ENCODE data around the gene ZSWIM9. TPM values are rescaled to one million over a fixed set of nuclear protein-coding genes. Genes with fewer than 3 reads are reported as not detected.
A peak's percentile ranks its signal among the peaks of the same experiment; 100 is the strongest.

Gene ZSWIM9
- total RNA-seq, 1 donor from 2014 or later = 8.4 TPM

GRCh38 chr19:48148576-48148975 lies 21.9 kb upstream of the ZSWIM9 start:
- no peak for DNase-seq (ENCODE audit: low spot score)
- Mint-ChIP-seq H3K27me3 (ENCODE audit: insufficient read depth) (no peaks in the 10 kb centered on the region), H3K27ac (no peak overlapping the region), H3K9me3 (no peaks in the 10 kb centered on the region), H3K36me3 (ENCODE audit: low read depth) (peaks cover 27% of the 10 kb centered on the region), H3K4me3 (no peak overlapping the region), H3K4me1 (ENCODE audit: low read depth) (no peaks in the 10 kb centered on the region)
- intact Hi-C loops (cut with micrococcal nuclease) = no loop called here

DNA sequence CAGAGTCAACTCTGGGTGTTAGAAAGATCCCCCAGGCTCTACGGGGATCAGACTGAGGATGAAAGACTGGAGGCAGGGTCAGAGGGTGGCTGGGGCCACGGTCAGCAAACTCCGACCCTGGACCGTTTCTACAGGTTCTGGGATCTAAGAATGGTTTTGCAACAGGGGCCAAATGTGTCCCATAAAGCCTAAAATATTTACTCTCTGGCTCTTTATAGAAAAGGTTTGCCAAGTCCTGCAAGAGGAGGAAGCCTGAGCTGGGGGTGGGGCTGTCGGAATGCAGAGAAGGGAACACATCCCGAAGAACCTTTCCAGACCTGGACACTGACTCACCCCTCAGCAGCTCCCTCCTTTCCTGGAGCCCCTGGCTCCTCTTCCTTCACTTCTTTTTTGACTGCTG lies 21.1 kb upstream of the ZSWIM9 start:
- H3K36me3 Mint-ChIP-seq (ENCODE audit: low read depth) = peaks cover 20% of the 10 kb centered on the region
- intact Hi-C loops (cut with micrococcal nuclease) = no loop called here
- DNase-seq (ENCODE audit: low spot score) = no peak
- no peak overlapping the region for H3K4me3 Mint-ChIP-seq
- no peaks in the 10 kb centered on the region for H3K9me3 Mint-ChIP-seq
- H3K4me1 Mint-ChIP-seq (ENCODE audit: low read depth) = no peaks in the 10 kb centered on the region
- H3K27me3 Mint-ChIP-seq (ENCODE audit: insufficient read depth) = no peaks in the 10 kb centered on the region
- H3K27ac Mint-ChIP-seq = no peak overlapping the region

DNA sequence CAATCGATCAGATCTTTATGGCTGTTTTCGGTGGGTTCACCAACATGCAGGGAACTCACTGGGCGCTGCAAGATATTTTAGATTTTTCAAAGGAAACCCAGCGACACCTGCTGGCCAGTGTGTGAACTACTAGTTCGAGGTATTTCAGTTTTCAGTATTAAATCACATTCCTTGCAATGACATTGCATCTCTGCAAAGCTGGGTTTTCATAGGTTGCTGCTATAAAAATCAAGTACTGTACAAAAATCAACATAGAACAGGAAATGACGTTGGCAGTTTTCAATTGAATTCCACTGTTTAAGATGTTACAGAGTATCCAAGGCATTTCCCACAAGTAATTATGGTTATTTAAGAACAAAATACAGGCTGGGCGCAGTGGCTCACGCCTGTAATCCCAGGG lies 17.9 kb upstream of the ZSWIM9 start:
- Mint-ChIP-seq H3K27ac (no peak overlapping the region), H3K9me3 (no peaks in the 10 kb centered on the region), H3K27me3 (ENCODE audit: insufficient read depth) (no peaks in the 10 kb centered on the region), H3K4me3 (no peak overlapping the region), H3K4me1 (ENCODE audit: low read depth) (no peaks in the 10 kb centered on the region), H3K36me3 (ENCODE audit: low read depth) (peaks cover 23% of the 10 kb centered on the region)
- DNase-seq (ENCODE audit: low spot score) = peak; percentile 44
- intact Hi-C loops (cut with micrococcal nuclease) = loop anchor here (1.0 kb wide), 2 partner anchors 45 to 189 kb away; no protein-coding TSS in a partner anchor

DNA sequence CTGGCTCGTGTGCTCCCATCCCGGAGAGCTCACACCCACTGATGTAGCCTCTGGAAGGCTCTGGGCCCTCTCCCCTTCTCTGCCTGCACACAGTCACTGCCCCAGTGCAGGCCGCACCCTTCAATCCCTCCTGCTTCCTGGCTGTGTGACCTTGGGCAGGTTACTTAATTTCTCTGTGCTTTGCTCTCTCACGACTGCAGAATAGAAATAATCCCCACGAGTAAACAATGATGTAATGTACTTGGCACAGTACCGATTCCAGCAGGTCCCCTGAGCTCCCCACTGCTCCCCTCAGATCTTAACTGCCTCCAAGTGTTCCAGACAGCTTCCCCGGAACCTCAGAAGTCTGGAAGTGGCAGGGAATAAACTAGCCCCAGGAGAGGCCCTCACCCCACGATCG lies 16.5 kb upstream of the ZSWIM9 start:
- Mint-ChIP-seq H3K36me3 (ENCODE audit: low read depth) (peaks cover 29% of the 10 kb centered on the region), H3K4me3 (no peak overlapping the region)

GRCh38 chr19:48158210-48158790 lies 12.2 kb upstream of the ZSWIM9 start:
- DNase-seq (ENCODE audit: low spot score) = no peak
- no peaks in the 10 kb centered on the region for H3K4me1 Mint-ChIP-seq (ENCODE audit: low read depth)
- intact Hi-C loops (cut with micrococcal nuclease) = no loop called here
- H3K36me3 Mint-ChIP-seq (ENCODE audit: low read depth) = peaks cover 36% of the 10 kb centered on the region
- H3K27me3 Mint-ChIP-seq (ENCODE audit: insufficient read depth) = no peaks in the 10 kb centered on the region
- no peak overlapping the region for H3K27ac Mint-ChIP-seq
- H3K4me3 Mint-ChIP-seq = no peak overlapping the region
- H3K9me3 Mint-ChIP-seq = no peaks in the 10 kb centered on the region

More for the DNA sequence above, 16.5 kb upstream of the ZSWIM9 start:
- Mint-ChIP-seq H3K9me3 (no peaks in the 10 kb centered on the region), H3K27ac (peak overlapping the region; percentile 8), H3K4me1 (ENCODE audit: low read depth) (no peaks in the 10 kb centered on the region), H3K27me3 (ENCODE audit: insufficient read depth) (no peaks in the 10 kb centered on the region)
- no peak for DNase-seq (ENCODE audit: low spot score)
- intact Hi-C loops (cut with micrococcal nuclease) = no loop called here

DNA sequence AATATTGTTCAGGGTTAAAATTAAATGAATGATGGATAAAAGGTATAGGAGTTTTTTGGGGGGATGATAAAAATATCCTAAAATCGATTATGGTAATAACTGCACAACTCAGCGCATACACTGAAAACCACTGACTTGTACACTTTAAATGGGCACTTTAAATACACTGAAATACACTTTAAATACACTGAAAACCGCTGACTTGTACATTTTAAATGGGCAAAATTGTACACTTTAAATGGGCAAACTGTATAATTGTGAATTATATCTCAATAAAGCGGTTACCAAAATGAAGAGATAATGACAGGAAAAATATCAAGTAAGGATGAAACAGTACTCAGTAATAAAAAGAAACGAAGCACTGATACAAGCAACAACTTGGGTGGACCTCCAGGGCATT lies 1.8 kb upstream of the ZSWIM9 start:
- Mint-ChIP-seq H3K27ac (peak overlapping the region; percentile 100), H3K27me3 (ENCODE audit: insufficient read depth) (peaks cover 3% of the 10 kb centered on the region), H3K4me1 (ENCODE audit: low read depth) (peaks cover 33% of the 10 kb centered on the region), H3K4me3 (peak overlapping the region; percentile 97), H3K36me3 (ENCODE audit: low read depth) (peaks cover 32% of the 10 kb centered on the region), H3K9me3 (no peaks in the 10 kb centered on the region)
- no peak for DNase-seq (ENCODE audit: low spot score)
- intact Hi-C loops (cut with micrococcal nuclease) = no loop called here

DNA sequence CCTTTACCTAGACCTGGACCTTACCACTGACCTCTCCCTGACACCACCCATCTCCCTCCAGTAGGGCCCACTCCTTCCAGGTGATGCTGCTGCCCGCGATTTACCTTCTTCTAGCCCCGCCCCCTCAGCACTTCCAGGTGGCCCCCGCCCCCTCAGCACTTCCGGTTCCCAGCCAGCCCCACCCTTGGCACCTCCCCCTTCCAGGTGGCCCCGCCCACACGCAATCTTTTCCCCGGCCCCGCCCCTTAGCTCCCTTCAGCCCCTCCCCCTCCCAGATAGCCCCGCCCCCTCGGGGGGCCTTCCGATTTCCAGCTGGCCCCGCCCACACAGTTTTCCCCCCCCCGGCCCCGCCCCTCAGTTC lies 922 bp upstream of the ZSWIM9 start:
- peaks cover 3% of the 10 kb centered on the region for H3K27me3 Mint-ChIP-seq (ENCODE audit: insufficient read depth)
- H3K27ac Mint-ChIP-seq = peak overlapping the region; percentile 100
- H3K4me1 Mint-ChIP-seq (ENCODE audit: low read depth) = peaks cover 33% of the 10 kb centered on the region
- H3K9me3 Mint-ChIP-seq = no peaks in the 10 kb centered on the region
- peaks cover 26% of the 10 kb centered on the region for H3K36me3 Mint-ChIP-seq (ENCODE audit: low read depth)
- intact Hi-C loops (cut with micrococcal nuclease) = no loop called here
- peak overlapping the region; percentile 97 for H3K4me3 Mint-ChIP-seq
- DNase-seq (ENCODE audit: low spot score) = peak; percentile 82

DNA sequence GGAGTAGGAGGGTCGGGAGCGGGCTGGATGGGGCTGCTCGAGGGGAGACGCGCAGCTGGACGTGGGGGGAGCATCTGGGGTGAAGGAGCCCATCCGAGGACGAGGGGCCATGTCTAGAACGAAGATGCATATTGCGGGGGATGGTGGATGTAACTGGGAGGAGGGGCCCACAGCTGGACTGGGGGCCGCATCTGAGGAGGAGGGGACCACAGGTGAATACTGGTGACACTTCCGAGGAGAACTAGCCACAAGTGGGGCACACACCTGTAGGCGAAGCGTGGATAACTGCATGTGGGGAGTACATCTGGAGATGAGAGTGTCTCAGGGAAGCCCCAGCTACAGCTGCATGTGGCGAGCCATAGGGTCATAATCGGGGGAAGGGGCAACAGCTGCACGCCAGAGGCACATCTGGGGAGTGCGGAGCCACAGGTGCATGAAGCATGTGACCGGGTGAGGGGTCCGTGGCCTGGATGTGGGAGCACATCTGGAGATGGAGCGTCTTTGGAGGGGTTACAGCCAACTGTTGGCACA lies 402 bp downstream of the ZSWIM9 start:
- peaks cover 23% of the 10 kb centered on the region for H3K36me3 Mint-ChIP-seq (ENCODE audit: low read depth)
- H3K4me1 Mint-ChIP-seq (ENCODE audit: low read depth) = peaks cover 33% of the 10 kb centered on the region

DNA sequence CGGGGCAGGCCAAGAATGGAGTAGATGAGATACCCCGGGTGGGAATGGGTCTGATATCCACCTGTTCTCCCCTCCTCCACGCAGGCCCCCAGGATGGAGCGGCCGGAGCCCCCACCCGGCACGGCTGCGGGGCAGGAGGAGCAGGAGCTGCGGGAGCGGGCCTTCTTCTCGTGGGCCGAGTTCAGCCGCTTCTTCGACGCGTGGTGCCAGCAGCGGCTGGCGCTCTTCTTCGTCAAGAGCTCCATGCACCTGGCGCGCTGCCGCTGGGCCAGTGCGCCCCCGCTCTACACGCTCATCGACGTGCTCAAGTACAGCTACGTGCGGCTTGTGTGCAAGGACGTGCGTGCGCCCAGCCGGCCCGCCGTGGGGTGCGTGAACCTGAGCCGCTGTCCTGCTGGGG lies 1.2 kb downstream of the ZSWIM9 start:
- intact Hi-C loops (cut with micrococcal nuclease) = loop anchor here (2.0 to 10.0 kb wide), 3 partner anchors 77 to 427 kb away; partner anchors contain the start of genes LMTK3 and NOP53
- Mint-ChIP-seq H3K4me3 (peak overlapping the region; percentile 97), H3K27ac (peak overlapping the region; percentile 100), H3K4me1 (ENCODE audit: low read depth) (peaks cover 37% of the 10 kb centered on the region), H3K27me3 (ENCODE audit: insufficient read depth) (peaks cover 3% of the 10 kb centered on the region), H3K9me3 (no peaks in the 10 kb centered on the region), H3K36me3 (ENCODE audit: low read depth) (peaks cover 23% of the 10 kb centered on the region)
- no peak for DNase-seq (ENCODE audit: low spot score)

More for the DNA sequence above, 402 bp downstream of the ZSWIM9 start:
- Mint-ChIP-seq H3K4me3 (peak overlapping the region; percentile 97), H3K27ac (peak overlapping the region; percentile 100), H3K27me3 (ENCODE audit: insufficient read depth) (peaks cover 3% of the 10 kb centered on the region), H3K9me3 (no peaks in the 10 kb centered on the region)
- intact Hi-C loops (cut with micrococcal nuclease) = loop anchor here (1.0 to 10.0 kb wide), 10 partner anchors 32 to 426 kb away; partner anchors contain the start of genes CARD8, CYTH2, LMTK3 and NOP53
- DNase-seq (ENCODE audit: low spot score) = peak; percentile 5

- H3K9me3 Mint-ChIP-seq = no peaks in the 10 kb centered on the region
- intact Hi-C loops (cut with micrococcal nuclease) = loop anchor here (5.0 to 10.0 kb wide), 2 partner anchors 338 to 430 kb away; partner anchors contain the start of genes LMTK3 and NOP53
- H3K27me3 Mint-ChIP-seq (ENCODE audit: insufficient read depth) = peaks cover 3% of the 10 kb centered on the region
- no peak overlapping the region for H3K27ac Mint-ChIP-seq
- no peak overlapping the region for H3K4me3 Mint-ChIP-seq
- DNase-seq (ENCODE audit: low spot score) = no peak
- H3K4me1 Mint-ChIP-seq (ENCODE audit: low read depth) = peaks cover 23% of the 10 kb centered on the region
- H3K36me3 Mint-ChIP-seq (ENCODE audit: low read depth) = peaks cover 27% of the 10 kb centered on the region
Measured at GRCh38 chr19:48174445-48175030, 4.1 kb downstream of the ZSWIM9 start.

- intact Hi-C loops (cut with micrococcal nuclease) = loop anchor here (10.0 kb wide), 1 partner anchor 431 kb away; the partner anchor contains the start of gene NOP53
- Mint-ChIP-seq H3K27me3 (ENCODE audit: insufficient read depth) (no peaks in the 10 kb centered on the region), H3K36me3 (ENCODE audit: low read depth) (peaks cover 30% of the 10 kb centered on the region), H3K27ac (no peak overlapping the region), H3K4me1 (ENCODE audit: low read depth) (peaks cover 22% of the 10 kb centered on the region), H3K4me3 (no peak overlapping the region), H3K9me3 (no peaks in the 10 kb centered on the region)
- no peak for DNase-seq (ENCODE audit: low spot score)
Measured at GRCh38 chr19:48175578-48175977, 5.1 kb downstream of the ZSWIM9 start.

DNA sequence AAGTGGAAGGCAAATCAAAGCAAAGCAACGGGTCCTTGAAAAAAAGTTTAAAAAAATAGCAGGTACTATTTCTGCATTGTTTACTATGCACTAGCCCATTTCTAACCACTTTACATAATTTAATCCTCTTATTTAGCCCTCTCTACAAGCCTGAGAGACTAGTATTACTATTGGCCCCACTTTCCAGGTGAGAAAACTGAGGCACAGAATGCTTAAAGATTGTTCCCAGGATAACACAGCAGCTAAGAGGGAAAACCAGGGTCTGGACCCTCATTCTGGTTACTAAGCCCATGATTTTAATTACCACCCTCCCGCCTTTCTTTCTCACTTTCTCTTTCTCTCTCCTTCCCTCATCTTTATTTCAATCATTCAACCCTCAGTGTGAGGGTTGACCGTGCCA lies 5.7 kb downstream of the ZSWIM9 start:
- Mint-ChIP-seq H3K27me3 (ENCODE audit: insufficient read depth) (no peaks in the 10 kb centered on the region), H3K4me3 (no peak overlapping the region), H3K9me3 (peaks cover 2% of the 10 kb centered on the region), H3K4me1 (ENCODE audit: low read depth) (peaks cover 16% of the 10 kb centered on the region), H3K27ac (no peak overlapping the region), H3K36me3 (ENCODE audit: low read depth) (peaks cover 26% of the 10 kb centered on the region)
- intact Hi-C loops (cut with micrococcal nuclease) = loop anchor here (10.0 kb wide), 1 partner anchor 431 kb away; the partner anchor contains the start of gene NOP53
- no peak for DNase-seq (ENCODE audit: low spot score)

DNA sequence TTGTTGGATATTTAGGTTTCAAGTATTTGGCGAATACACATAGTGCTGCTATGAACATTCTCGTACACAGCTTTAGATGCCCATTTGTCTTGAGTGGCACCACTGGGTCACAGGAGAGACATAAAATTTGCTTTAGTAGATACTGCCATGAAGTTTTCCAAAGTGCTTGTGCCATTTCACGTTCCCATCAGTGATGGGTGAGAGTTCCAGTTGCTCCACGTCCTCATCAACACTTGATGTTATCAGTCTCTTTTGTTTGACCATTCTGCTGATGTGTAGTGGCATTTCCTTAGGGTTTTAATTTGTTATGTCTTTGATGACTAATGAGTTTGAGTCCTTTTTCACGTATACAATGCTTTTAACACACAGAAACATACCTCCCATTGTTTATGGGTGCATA lies 11.0 kb downstream of the ZSWIM9 start:
- no peak for DNase-seq (ENCODE audit: low spot score)
- Mint-ChIP-seq H3K27me3 (ENCODE audit: insufficient read depth) (no peaks in the 10 kb centered on the region), H3K9me3 (peaks cover 8% of the 10 kb centered on the region), H3K4me1 (ENCODE audit: low read depth) (peaks cover 5% of the 10 kb centered on the region), H3K4me3 (no peak overlapping the region), H3K27ac (no peak overlapping the region), H3K36me3 (ENCODE audit: low read depth) (peaks cover 26% of the 10 kb centered on the region)
- intact Hi-C loops (cut with micrococcal nuclease) = no loop called here

All from activated T-helper 1 cell treated with anti-CD3 and anti-CD28 coated beads, Interleukin-12 subunit alpha, Interleukin-12 subunit beta, Interleukin-2, Interleukin-4 antibody, amounts not matched to agents 30 ng/mL and 10 ng/mL and 1 ng/mL, durations not matched to agents 14 hours and 24 hours and 36 hours (primary cell).